GM21390 (cell line): ENCODE measurements around the gene TTC29.

Experiments
- ATAC-seq: cut with Tn5 transposase; IDR thresholded peaks from one replicate; pipeline ENCODE4 v1.9.1; 2021; ENCODE audit not compliant: unreplicated experiment

Gene TTC29

DNA sequence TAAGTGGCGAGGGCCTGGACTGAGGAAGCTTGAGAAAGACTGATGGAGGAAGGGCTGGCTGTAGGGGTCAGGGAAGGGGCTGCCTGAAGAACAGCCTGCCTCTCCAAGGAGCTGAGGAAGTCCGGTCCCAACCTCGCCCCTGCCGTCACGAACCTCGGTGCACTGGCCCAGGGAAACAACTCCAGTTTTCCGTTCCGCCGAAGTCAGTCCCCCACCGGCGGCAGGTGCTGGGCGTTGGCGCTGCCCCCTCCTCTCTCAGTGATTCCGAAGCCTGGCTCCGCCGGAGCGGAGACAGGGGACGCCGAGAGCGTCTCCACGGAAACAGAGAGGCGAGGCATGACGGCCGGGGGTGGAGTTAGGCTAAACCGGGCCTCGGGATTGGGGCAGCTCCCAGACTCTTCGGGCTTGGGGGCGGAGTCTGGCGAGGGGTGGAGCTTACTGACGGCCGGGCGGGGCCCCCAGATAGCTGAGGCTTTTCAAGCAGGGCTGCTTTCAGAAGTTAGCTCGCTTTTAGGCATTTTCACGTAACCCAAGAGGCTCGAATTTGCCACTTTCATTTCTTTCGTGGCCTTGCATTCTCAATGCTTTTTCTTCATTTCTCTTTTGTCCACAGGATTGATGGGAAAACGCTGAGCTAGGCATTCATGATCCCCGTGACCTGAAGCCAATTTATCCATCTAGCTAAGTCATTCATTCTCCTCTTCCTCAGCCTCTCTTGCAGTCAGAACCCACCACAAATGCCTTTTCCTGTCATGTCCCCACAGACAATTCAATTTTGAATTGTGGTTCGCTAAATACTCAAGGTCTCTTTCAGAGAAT lies at the start of gene TTC29:
TTC29 (minus strand) TSS at position 309 of the 819 bp plus-strand sequence. CDS start 5,969 bp downstream, outside the sequence.
- peak; percentile 100 for ATAC-seq

- no peak for ATAC-seq
Observed at GRCh38 chr4:146981651-146982050, 36.0 kb upstream of the TTC29 start.

DNA sequence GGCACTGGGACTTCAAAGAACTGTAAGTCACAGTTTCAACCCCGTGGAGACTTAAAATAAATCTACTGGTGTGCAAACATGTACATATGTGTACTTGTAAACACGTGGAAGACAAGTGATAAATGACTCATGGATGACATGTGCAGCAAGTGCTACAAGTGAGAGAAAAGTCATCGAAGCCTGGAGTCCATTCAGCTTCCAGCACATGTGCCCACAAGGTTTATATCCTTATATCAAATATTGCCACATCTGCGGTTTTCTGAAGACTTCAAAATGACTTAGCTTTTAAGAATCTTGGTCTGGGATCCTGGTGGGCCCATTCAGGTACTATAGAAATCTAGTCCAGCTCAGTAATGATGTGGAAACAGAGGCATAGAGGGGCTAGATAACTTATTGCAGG lies 33.0 kb upstream of the TTC29 start:
- ATAC-seq: no peak

DNA sequence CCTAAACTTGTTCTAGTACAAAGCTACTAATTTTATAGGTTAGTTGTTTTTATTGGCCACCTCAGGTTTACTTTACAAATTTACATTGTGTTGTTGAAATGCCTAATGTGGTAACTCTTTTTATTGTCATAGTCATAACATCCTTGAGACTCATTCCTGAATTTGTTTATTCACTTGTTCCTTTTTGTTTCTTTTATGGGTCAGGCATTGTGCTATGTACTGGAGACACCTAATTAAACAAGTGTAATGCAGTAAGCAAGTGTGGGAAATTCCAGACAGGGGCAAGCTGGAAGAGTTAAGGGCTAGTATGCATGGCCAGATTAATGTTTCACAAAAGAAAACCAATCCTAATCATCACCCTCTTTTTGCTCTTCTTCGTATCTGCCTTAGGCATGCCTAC lies 30.5 kb upstream of the TTC29 start:
- ATAC-seq: no peak

DNA sequence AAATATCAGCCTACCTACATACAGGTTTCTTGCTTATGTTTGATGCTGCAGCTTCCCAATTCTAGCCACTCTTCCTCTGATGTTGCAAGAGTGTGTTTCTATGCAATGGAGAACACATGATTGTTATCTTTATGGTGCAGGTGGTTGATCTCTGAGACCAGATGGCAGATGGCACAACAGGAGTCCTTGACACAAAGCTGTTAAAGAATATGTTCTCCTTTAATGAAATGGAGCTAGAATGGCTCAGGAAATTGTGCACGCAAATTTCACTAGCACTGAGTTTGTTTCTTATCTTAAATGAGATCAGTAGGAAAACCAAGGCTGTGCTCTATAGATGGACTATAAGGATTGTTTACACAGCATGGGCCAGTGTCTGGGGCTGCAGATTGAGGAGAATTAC lies 29.9 kb upstream of the TTC29 start:
- ATAC-seq: no peak

- no peak for ATAC-seq
Observed at GRCh38 chr4:146975036-146975435, 29.4 kb upstream of the TTC29 start.

DNA sequence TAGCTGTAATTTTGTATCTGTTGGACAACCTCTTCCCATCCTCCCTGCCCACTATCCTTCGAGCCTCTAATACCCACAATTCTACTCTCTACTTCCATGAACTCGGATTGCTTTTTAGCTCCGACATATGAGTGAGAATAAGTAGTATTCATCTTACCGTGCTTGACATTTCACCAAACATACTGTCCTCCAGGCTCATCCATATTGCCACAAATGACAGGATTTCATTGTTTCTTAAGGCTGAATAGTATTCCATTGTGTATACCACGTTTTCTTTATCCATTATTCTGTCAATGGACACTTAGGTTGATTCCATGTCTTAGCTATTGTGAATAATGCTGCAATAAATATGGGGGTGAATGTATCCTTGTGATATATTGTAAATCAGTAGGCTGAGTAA lies 26.4 kb upstream of the TTC29 start:
- no peak for ATAC-seq

DNA sequence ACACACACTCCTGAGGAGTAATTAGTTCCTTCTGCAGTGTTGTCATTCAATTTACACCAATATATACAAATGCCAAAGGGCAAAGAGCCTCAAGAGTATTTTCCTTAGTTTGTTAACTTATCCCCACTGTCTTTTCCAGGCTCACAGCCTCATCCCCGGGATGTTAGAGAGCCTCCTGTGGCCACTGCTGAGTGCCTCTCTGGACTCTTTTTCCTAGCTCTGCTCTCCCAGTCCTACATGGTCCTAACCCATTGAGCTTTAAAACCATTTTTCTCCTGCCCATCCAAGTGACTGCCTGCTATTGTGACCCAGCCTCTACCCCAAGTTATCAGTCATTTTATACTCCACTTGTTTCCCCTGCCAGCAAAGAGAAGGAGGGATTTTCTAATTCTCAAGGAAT lies 23.5 kb upstream of the TTC29 start:
- ATAC-seq: no peak

DNA sequence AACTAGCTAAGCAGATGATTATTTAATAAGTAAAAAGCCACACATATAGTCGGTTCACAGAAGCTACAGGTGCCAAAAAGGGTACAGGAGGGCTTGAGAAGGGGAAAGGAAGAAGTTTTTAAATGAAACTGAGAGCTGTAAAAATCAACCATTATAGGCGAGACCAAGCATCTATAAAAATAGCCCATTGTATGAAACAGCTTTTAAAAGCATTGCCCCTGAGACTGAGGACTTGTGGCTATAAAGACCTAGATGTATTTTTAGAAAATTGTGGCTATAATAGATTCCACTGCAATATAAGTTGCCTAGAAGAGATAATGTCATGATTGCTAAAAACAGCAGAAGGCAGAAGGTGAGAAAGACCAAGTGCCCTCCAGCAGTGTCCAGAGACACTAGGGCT lies 15.0 kb upstream of the TTC29 start:
- ATAC-seq: peak; percentile 56

DNA sequence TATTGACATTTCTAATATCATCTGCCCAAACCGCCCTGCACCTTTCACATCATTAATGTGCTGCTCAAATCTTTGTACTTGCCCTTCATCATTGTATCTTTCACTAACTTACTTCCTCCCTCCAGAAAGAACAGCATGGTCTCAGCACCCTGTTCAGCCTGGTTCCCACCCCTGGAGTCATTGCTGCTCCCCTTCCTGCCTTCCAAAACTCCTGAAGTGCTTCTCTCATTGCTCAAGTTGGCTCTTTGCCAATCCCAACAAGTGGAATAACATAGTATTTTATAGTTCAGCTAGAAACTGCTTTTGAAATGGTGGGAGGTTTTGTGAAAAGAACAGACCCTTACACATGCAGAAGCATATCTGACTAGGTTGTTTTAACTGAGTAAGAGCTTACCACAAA lies 14.0 kb upstream of the TTC29 start:
- ATAC-seq: no peak

DNA sequence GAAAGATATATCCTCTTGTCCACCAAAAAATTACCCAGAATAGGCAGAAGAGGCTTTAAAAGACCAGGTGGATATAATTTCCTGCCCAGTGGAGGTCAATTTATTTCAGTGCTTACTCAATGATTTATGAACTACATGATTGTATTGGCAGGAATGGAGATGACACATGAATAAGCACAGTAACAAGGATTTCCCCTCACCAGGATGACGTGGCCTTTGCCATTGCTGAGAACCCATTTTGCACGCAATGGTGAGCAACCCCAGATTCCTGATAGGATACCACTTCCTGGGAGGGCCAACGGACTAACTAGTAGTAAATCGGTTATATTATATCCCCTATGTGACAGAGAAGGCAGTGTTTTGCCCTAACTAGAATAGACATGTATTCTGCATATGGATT lies 11.6 kb upstream of the TTC29 start:
- ATAC-seq: no peak

GRCh38 chr4:146952896-146953295 lies 7.2 kb upstream of the TTC29 start:
- ATAC-seq: no peak

- ATAC-seq: no peak
Observed at GRCh38 chr4:146949559-146949958, 3.9 kb upstream of the TTC29 start.

GRCh38 chr4:146943691-146944375 lies 1.8 kb downstream of the TTC29 start:
- no peak for ATAC-seq

DNA sequence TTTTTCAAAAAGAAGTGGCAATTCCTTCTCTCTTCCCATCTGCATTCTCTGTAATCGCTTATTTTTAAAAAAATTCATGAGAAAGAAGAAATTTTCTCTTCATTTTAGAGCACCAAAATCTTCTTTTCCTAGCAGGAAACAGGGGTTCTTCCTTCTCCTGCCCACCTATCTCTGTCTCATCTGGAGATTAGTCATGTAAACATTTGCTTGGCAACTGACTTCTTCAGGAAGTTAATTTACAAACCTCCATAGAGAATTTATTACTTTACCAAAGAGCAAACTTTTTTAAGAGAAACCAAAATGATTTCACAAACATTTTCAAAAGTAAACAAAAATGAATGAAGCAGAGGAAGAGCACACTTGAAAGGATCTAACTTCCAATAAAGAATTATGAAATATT lies 13.5 kb downstream of the TTC29 start:
- no peak for ATAC-seq

- ATAC-seq: no peak
Observed at GRCh38 chr4:146930673-146931072, 15.0 kb downstream of the TTC29 start.

DNA sequence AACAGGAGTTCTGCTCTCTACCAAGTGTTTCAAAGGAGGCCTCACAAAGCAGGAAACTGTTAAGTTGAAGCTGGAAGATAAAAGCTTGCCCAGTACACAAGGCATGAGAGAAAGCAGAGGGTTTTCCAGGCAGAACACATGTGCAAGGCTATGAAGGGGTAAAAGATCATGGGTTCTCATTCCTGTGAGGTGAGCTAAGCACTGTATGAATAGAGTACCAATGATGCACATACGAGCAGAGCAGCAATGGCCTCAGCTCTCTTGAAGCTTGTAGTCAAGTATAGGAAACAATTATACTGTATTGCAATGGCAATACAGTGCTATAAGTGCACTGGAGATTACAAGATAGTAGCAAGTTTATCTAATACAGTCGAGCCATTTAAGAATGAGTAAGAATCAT lies 18.0 kb downstream of the TTC29 start:
- no peak for ATAC-seq

DNA sequence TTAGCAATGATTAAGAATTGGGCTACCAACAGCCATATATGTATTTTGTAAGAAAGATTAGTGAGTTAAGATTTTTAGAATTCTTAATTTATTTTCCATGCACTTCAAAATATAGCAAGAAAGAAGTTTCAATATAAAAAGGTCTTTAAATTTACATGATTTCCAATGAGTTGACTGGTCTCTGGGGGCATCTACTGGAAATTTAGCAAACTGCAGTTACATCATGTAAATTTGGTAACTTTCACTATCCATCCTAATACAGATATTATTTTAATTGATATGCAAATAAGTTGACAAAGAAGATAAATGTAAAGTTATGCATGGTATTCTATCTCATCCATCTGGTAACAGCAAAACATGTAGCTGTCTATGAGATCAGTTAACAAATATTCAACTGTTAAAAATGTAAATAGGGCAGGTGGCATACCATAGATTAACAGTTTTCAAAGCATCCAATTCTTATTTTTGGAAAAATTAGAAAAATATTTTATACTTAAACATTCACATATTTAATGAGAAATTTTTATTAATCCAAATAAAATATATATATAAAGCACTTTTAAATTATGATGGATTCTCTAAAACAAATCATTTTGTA lies 29.1 kb downstream of the TTC29 start:
- ATAC-seq: peak; percentile 85

- ATAC-seq: no peak
Observed at GRCh38 chr4:146915132-146915531, 30.5 kb downstream of the TTC29 start.

GRCh38 chr4:146900295-146900694 lies 45.4 kb downstream of the TTC29 start:
- ATAC-seq: no peak

GRCh38 chr4:146890301-146890700 lies 55.4 kb downstream of the TTC29 start:
- no peak for ATAC-seq

DNA sequence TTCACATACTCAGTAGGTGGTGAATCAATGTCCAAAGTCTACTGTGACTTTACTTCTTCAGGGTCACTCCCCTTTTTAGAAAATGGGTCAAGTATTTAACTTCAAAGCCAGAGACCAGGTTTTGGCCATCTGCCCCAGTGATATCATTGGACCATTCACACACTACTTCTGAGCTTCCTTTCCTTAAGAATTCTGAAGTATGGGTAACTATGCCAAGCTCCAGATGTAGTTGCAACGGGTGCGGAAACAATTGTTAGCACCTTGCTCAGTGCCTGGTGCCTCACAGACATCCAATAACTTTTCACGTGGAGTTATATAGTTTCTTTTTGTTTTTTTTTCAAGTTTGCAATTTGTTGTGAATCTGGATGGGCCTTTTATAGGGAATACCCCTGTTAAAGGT lies 62.6 kb downstream of the TTC29 start:
- no peak for ATAC-seq
